SK-N-SH treated with all-trans-retinoic acid at 6 μM for 48 hours (cell line): ENCODE measurements around the gene DNER.
A peak's percentile ranks its signal among the peaks of the same experiment; 100 is the strongest.

Experiments
- ATAC-seq: fragments of 200-7000 bp; cut with Tn5 transposase; 3 replicates; pipeline ENCODE4 v1.9.1; 2020; ENCODE audit warnings: mild to moderate bottlenecking, moderate library complexity
- ARNTL ChIP-seq: fragments of 450-650 bp; formaldehyde crosslinking; IDR thresholded peaks from 2 replicates; pipeline ENCODE4 v1.5.0; 2020; ENCODE audit warnings: low read depth, mild to moderate bottlenecking, moderate library complexity, borderline replicate concordance
- BACH2 ChIP-seq: fragments of 250-450 bp; sonication (Bioruptor Pico); IDR thresholded peaks from 2 replicates; pipeline ENCODE4 v1.9.0; 2021; ENCODE audit warnings: mild to moderate bottlenecking, borderline replicate concordance
- CSDC2 ChIP-seq: fragments of 250-450 bp; sonication (Bioruptor Pico); IDR thresholded peaks from 2 replicates; pipeline ENCODE4 v1.5.0; 2020; ENCODE audit warnings: mild to moderate bottlenecking, moderate library complexity
- CSRNP3 ChIP-seq: fragments of 250-450 bp; sonication (Bioruptor Pico); IDR thresholded peaks from 2 replicates; pipeline ENCODE4 v1.5.1; 2021; ENCODE audit warnings: mild to moderate bottlenecking, moderate library complexity
- GLIS3 ChIP-seq: fragments of 250-450 bp; sonication (Bioruptor Pico); IDR thresholded peaks from 2 replicates; pipeline ENCODE4 v1.5.0; 2020; ENCODE audit warnings: mild to moderate bottlenecking, moderate library complexity
- ISL1 ChIP-seq: fragments of 250-450 bp; sonication (Bioruptor Pico); IDR thresholded peaks from 2 replicates; pipeline ENCODE4 v2.1.2; 2022; ENCODE audit warnings: mild to moderate bottlenecking, moderate library complexity
- OSR1 ChIP-seq: fragments of 250-450 bp; sonication (Bioruptor Pico); IDR thresholded peaks from 2 replicates; pipeline ENCODE4 v1.8.0; 2022; ENCODE audit warnings: moderate library complexity, mild to moderate bottlenecking, inconsistent platforms
- PATZ1 ChIP-seq: fragments of 250-450 bp; sonication (Bioruptor Pico); IDR thresholded peaks from 2 replicates; pipeline ENCODE4 v1.8.0; 2020; ENCODE audit warnings: mild to moderate bottlenecking, moderate library complexity, borderline replicate concordance
- POU6F1 ChIP-seq: fragments of 250-450 bp; sonication (Bioruptor Pico); IDR thresholded peaks from 2 replicates; pipeline ENCODE4 v1.8.0; 2021; ENCODE audit warnings: low read depth, mild to moderate bottlenecking, moderate library complexity, borderline replicate concordance
- PPARA ChIP-seq: fragments of 250-450 bp; sonication (Bioruptor Pico); IDR thresholded peaks from 2 replicates; pipeline ENCODE4 v1.5.0; 2020; ENCODE audit warnings: mild to moderate bottlenecking, borderline replicate concordance
- RARB ChIP-seq: fragments of 250-450 bp; sonication (Bioruptor Pico); IDR thresholded peaks from 2 replicates; pipeline ENCODE4 v1.8.0; 2021; ENCODE audit warnings: mild to moderate bottlenecking, moderate library complexity
- SNAI2 ChIP-seq: fragments of 250-450 bp; sonication (Bioruptor Pico); IDR thresholded peaks from 2 replicates; pipeline ENCODE4 v1.5.0; 2020; ENCODE audit warnings: mild to moderate bottlenecking, moderate library complexity
- TCF4 ChIP-seq: fragments of 250-450 bp; sonication (Bioruptor Pico); IDR thresholded peaks from 2 replicates; pipeline ENCODE4 v1.8.0; 2021; ENCODE audit warnings: mild to moderate bottlenecking, moderate library complexity, borderline replicate concordance
- ZC3H10 ChIP-seq: fragments of 250-450 bp; sonication (Bioruptor Pico); IDR thresholded peaks from 2 replicates; pipeline ENCODE4 v1.5.1; 2021; ENCODE audit warnings: mild to moderate bottlenecking, moderate library complexity
- ZFP3 ChIP-seq: fragments of 250-450 bp; sonication (Bioruptor Pico); IDR thresholded peaks from 2 replicates; pipeline ENCODE4 v1.5.0; 2020; ENCODE audit warnings: mild to moderate bottlenecking, moderate library complexity
- ZFP30 ChIP-seq: fragments of 450-650 bp; formaldehyde crosslinking; IDR thresholded peaks from 2 replicates; pipeline ENCODE4 v1.5.0; 2022; ENCODE audit warnings: mild to moderate bottlenecking, moderate library complexity
- ZNF565 ChIP-seq: fragments of 450-650 bp; formaldehyde crosslinking; conservative IDR thresholded peaks from 2 replicates; pipeline ENCODE4 v1.5.0; 2020; ENCODE audit warnings: low read depth, mild to moderate bottlenecking, moderate library complexity
- ZNF70 ChIP-seq: fragments of 450-650 bp; formaldehyde crosslinking; IDR thresholded peaks from 2 replicates; pipeline ENCODE4 v1.5.0; 2020; ENCODE audit warnings: mild to moderate bottlenecking, moderate library complexity
- ZNF8 ChIP-seq: fragments of 450-650 bp; formaldehyde crosslinking; IDR thresholded peaks from 2 replicates; pipeline ENCODE4 v1.5.0; 2020; ENCODE audit warnings: mild to moderate bottlenecking, moderate library complexity
- TF ChIP-seq, protein P1 (sequence below): fragments of 250-450 bp; sonication (Bioruptor Pico); IDR thresholded peaks from 2 replicates; pipeline ENCODE4 v1.5.0; 2020; ENCODE audit warnings: mild to moderate bottlenecking, moderate library complexity
- TF ChIP-seq, protein P2 (sequence below): fragments of 250-450 bp; sonication (Bioruptor Pico); IDR thresholded peaks from 2 replicates; pipeline ENCODE4 v1.5.1; 2020; ENCODE audit warnings: low read depth, mild to moderate bottlenecking, moderate library complexity

The DNER gene

GRCh38 chr2:229408962-229409361, 305.4 kb downstream of the DNER start:
- no peak for ATAC-seq
- TF ChIP-seq ZNF565 (CRISPR knock-in tag) (no peak), RARB (no peak), ZNF70 (no peak), PATZ1 (CRISPR knock-in tag) (no peak), ZFP30 (no peak), ZNF8 (no peak), GLIS3 (CRISPR knock-in tag) (no peak), CSDC2 (CRISPR knock-in tag) (no peak), TCF4 (CRISPR knock-in tag) (no peak), ZC3H10 (no peak), POU6F1 (CRISPR knock-in tag) (no peak), CSRNP3 (CRISPR knock-in tag) (no peak), BACH2 (CRISPR knock-in tag) (no peak), SNAI2 (CRISPR knock-in tag) (no peak), PPARA (CRISPR knock-in tag) (no peak), ZFP3 (CRISPR knock-in tag) (no peak)
- TF ChIP-seq, protein P1, sequence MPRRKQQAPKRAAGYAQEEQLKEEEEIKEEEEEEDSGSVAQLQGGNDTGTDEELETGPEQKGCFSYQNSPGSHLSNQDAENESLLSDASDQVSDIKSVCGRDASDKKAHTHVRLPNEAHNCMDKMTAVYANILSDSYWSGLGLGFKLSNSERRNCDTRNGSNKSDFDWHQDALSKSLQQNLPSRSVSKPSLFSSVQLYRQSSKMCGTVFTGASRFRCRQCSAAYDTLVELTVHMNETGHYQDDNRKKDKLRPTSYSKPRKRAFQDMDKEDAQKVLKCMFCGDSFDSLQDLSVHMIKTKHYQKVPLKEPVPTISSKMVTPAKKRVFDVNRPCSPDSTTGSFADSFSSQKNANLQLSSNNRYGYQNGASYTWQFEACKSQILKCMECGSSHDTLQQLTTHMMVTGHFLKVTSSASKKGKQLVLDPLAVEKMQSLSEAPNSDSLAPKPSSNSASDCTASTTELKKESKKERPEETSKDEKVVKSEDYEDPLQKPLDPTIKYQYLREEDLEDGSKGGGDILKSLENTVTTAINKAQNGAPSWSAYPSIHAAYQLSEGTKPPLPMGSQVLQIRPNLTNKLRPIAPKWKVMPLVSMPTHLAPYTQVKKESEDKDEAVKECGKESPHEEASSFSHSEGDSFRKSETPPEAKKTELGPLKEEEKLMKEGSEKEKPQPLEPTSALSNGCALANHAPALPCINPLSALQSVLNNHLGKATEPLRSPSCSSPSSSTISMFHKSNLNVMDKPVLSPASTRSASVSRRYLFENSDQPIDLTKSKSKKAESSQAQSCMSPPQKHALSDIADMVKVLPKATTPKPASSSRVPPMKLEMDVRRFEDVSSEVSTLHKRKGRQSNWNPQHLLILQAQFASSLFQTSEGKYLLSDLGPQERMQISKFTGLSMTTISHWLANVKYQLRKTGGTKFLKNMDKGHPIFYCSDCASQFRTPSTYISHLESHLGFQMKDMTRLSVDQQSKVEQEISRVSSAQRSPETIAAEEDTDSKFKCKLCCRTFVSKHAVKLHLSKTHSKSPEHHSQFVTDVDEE (CRISPR knock-in tag) = no peak
- TF ChIP-seq, protein P2, sequence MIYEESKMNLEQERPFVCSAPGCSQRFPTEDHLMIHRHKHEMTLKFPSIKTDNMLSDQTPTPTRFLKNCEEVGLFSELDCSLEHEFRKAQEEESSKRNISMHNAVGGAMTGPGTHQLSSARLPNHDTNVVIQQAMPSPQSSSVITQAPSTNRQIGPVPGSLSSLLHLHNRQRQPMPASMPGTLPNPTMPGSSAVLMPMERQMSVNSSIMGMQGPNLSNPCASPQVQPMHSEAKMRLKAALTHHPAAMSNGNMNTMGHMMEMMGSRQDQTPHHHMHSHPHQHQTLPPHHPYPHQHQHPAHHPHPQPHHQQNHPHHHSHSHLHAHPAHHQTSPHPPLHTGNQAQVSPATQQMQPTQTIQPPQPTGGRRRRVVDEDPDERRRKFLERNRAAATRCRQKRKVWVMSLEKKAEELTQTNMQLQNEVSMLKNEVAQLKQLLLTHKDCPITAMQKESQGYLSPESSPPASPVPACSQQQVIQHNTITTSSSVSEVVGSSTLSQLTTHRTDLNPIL = no peak

- no peak for TF ChIP-seq CSDC2 (CRISPR knock-in tag)
- TF ChIP-seq ISL1 (CRISPR knock-in tag) = peak; percentile 64
- TF ChIP-seq ARNTL = no peak
- TF ChIP-seq ZFP30 = 0 out of 2 replicates have a peak, but pooled peaks have one; percentile 12
- TF ChIP-seq OSR1 = no peak
- peak; percentile 86 for ATAC-seq
Observed at GRCh38 chr2:229408356-229408755, 306.0 kb downstream of the DNER start.

- TF ChIP-seq ZFP30 = no peak
- no peak for TF ChIP-seq ZNF8
- no peak for TF ChIP-seq OSR1
- TF ChIP-seq ZNF70 = no peak
- TF ChIP-seq BACH2 (CRISPR knock-in tag) = no peak
- no peak for TF ChIP-seq RARB
- TF ChIP-seq PPARA (CRISPR knock-in tag) = no peak
- no peak for TF ChIP-seq POU6F1 (CRISPR knock-in tag)
- no peak for TF ChIP-seq PATZ1 (CRISPR knock-in tag)
- TF ChIP-seq SNAI2 (CRISPR knock-in tag) = no peak
- TF ChIP-seq GLIS3 (CRISPR knock-in tag) = no peak
- no peak for TF ChIP-seq ZNF565 (CRISPR knock-in tag)
- ATAC-seq = 0 out of 3 replicates have a peak, but pooled peaks have one; percentile 26
Observed at GRCh38 chr2:229407170-229407569, 307.2 kb downstream of the DNER start.
